ENCODE data around the gene CAMK2B.
A peak's percentile ranks its signal among the peaks of the same experiment; 100 is the strongest.

CAMK2B gene

DNA sequence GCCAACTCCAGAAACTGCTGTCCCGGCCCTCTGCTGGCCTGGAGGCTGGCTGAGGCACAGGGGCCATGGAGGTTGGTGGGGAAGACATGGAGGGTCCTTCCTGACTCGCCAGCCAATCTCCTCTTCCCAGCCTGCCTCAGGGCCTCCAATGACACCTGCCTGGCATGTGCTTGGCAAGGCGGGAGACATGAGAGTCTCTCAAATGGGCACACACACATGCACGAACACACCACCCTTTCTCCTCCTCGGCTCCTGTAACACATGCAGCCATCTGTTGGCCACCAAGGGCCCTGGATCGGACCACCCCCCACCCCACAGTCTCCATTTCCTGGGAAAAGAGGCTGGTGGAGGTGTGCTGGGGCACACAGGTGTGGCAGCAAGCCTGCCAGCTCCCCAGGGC is 68.2 kb downstream of the CAMK2B start:
- H3K27ac ChIP-seq (ENCODE audit: low read depth, low read length): no peak overlapping the region
- no peak overlapping the region for H3K9ac ChIP-seq (ENCODE audit: low read length)
- no peaks in the 10 kb centered on the region for H3K27me3 ChIP-seq (ENCODE audit: control insufficient read depth in 1 of 2, insufficient read depth in 2 of 2, low read length in 2 of 2)
- no peak overlapping the region for H3K4me3 ChIP-seq (ENCODE audit: low read depth in 1 of 2, low read length in 2 of 2)
- H3K4me1 ChIP-seq (ENCODE audit: insufficient read depth, low read length): peaks cover 20% of the 10 kb centered on the region
- H3K36me3 ChIP-seq (ENCODE audit: insufficient read depth, low read length): no peaks in the 10 kb centered on the region
- H3K9me3 ChIP-seq (ENCODE audit: low read length): no peaks in the 10 kb centered on the region

DNA sequence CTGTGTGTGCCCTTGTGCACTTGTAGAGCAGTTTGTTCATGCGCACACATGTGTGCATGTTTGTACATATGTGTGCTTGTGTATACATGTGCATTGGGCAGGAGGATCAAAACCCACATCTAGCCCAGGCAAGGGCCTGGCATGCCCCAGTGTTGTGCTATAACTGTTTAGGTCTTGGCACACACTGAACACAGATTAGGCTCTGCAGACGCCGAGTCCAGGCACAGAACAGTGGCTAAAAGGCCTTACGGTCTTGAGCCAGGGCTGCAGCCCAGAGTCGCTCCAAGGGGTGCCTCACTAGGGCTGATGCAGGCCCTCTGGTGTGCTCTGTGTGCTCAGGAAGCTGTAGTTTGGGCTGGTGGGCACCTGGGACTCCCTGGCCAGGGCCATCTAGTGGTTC is 68.9 kb downstream of the CAMK2B start:
- Histone ChIP-seq H3K4me3 (ENCODE audit: low read depth in 1 of 2, low read length in 2 of 2) (no peak overlapping the region), H3K9ac (ENCODE audit: low read length) (no peak overlapping the region), H3K9me3 (ENCODE audit: low read length) (no peaks in the 10 kb centered on the region), H3K4me1 (ENCODE audit: insufficient read depth, low read length) (peaks cover 20% of the 10 kb centered on the region), H3K36me3 (ENCODE audit: insufficient read depth, low read length) (no peaks in the 10 kb centered on the region), H3K27ac (ENCODE audit: low read depth, low read length) (no peak overlapping the region), H3K27me3 (ENCODE audit: control insufficient read depth in 1 of 2, insufficient read depth in 2 of 2, low read length in 2 of 2) (no peaks in the 10 kb centered on the region)

DNA sequence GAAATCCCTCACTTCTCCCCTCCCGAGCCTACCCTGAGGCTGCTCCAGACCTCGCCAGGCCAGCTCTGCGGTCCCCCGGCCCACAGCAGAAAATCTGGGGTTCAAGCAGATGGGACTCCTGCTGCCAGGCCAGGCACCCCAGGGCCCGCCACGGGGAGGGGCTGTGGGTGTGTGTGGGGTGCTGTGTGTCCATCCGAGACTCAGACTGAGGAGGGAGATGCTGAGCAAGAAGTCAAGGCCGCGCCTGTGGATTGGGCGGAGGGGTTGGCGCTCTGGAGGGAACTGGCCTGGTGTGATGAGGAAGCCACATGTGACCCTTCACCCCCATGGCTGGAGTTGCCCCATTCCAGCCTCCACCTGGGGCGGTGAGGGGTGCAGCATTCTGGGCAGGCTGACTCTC is 73.5 kb downstream of the CAMK2B start:
- no peaks in the 10 kb centered on the region for H3K9me3 ChIP-seq (ENCODE audit: low read length)
- H3K9ac ChIP-seq (ENCODE audit: low read length): no peak overlapping the region
- no peaks in the 10 kb centered on the region for H3K27me3 ChIP-seq (ENCODE audit: control insufficient read depth in 1 of 2, insufficient read depth in 2 of 2, low read length in 2 of 2)
- no peak overlapping the region for H3K27ac ChIP-seq (ENCODE audit: low read depth, low read length)
- H3K36me3 ChIP-seq (ENCODE audit: insufficient read depth, low read length): no peaks in the 10 kb centered on the region
- H3K4me3 ChIP-seq (ENCODE audit: low read depth in 1 of 2, low read length in 2 of 2): no peak overlapping the region
- no peaks in the 10 kb centered on the region for H3K4me1 ChIP-seq (ENCODE audit: insufficient read depth, low read length)

DNA sequence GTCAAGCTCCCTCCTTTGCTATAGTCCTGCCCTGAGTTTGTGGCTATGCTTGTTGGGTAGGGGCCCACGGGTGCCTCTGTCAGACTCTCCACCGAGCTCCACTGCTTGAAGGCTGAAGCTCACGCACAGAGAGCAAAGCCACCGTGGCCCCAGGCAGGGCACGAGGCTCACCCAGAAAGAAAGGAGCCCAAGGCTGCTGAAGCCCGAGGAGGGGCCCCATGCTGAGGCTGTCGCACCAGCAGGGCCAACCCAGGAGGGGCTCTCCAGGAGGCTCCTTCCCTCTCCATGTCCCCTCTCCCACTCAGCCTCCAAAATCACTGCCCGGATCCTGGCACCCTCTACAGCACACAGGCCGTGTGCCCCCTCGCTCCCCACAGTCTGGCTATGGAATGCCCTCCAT is 74.1 kb downstream of the CAMK2B start:
- H3K4me3 ChIP-seq (ENCODE audit: low read depth in 1 of 2, low read length in 2 of 2): no peak overlapping the region

DNA sequence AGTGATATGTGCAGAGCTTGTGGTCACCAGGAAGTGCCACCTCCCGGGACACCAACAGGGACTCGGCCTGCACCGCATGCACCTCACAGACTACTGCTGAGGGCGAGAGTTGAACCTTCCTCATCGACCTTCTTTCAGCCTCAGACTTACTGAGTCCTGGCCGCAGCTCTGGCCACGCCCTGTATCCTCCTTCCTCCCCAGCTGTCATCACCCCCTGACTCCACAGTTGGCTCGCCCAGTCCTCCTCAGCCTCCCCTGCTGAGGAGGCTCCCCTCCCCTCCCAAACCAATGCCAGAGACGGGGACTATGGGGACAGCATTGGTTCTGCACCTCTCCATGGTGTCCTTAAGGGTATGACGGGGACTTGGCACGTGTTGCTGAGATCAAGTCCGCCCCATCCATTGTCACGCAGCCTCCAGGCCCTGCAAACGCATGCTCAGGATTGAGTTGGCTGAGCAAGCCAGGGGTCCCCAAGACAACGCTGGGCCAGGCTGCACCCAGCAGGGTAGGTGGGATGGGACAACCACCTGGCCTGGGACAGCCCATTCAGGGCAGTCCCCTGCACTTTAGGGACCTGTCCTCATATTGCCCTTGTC is 75.7 kb downstream of the CAMK2B start:
- Histone ChIP-seq H3K9ac (ENCODE audit: low read length) (no peak overlapping the region), H3K36me3 (ENCODE audit: insufficient read depth, low read length) (no peaks in the 10 kb centered on the region), H3K4me3 (ENCODE audit: low read depth in 1 of 2, low read length in 2 of 2) (no peak overlapping the region), H3K27me3 (ENCODE audit: control insufficient read depth in 1 of 2, insufficient read depth in 2 of 2, low read length in 2 of 2) (no peaks in the 10 kb centered on the region), H3K9me3 (ENCODE audit: low read length) (no peaks in the 10 kb centered on the region), H3K27ac (ENCODE audit: low read depth, low read length) (no peak overlapping the region), H3K4me1 (ENCODE audit: insufficient read depth, low read length) (no peaks in the 10 kb centered on the region)

More for the DNA sequence above, 74.1 kb downstream of the CAMK2B start:
- H3K4me1 ChIP-seq (ENCODE audit: insufficient read depth, low read length): no peaks in the 10 kb centered on the region
- H3K9ac ChIP-seq (ENCODE audit: low read length): no peak overlapping the region
- H3K9me3 ChIP-seq (ENCODE audit: low read length): no peaks in the 10 kb centered on the region
- no peaks in the 10 kb centered on the region for H3K36me3 ChIP-seq (ENCODE audit: insufficient read depth, low read length)
- H3K27ac ChIP-seq (ENCODE audit: low read depth, low read length): no peak overlapping the region
- no peaks in the 10 kb centered on the region for H3K27me3 ChIP-seq (ENCODE audit: control insufficient read depth in 1 of 2, insufficient read depth in 2 of 2, low read length in 2 of 2)

DNA sequence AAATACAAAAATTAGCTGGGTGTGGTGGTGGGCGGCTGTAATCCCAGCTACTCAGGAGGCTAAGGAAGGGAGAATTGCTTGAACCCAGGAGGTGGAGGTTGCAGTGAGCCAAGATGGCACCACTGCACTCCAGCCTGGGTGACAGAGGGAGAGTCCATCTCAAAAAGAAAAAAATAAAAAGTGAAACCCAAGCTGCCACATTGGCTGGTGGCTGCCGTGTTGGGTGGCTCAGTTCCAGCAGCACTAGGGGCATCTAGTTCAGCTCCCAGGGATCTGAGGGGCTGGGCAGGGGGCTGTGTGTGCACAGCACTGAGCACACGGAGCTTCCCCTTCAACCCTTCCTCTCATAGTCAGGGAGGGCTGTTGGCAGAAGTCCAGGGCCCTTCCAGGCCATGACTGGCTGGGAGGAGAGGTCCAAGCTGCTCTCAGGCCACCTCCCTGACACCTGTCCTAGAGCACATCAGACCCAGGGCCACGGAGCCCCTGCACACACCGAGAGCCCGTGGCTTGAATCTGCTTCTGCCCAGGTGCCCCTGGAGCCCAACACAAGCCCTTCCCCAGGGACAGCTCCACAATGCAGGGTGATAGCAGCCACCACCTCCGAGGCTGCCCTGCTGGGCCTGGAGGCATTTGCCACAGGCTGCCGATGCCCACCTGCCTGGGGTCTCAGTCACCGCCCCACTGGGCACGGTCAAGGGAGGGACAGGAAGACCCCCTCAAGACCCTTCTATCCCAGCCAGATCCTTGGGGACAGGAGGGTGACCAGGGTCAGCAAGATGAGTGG is 77.3 kb downstream of the CAMK2B start:
- Histone ChIP-seq H3K27ac (ENCODE audit: low read depth, low read length) (no peak overlapping the region), H3K27me3 (ENCODE audit: control insufficient read depth in 1 of 2, insufficient read depth in 2 of 2, low read length in 2 of 2) (no peaks in the 10 kb centered on the region), H3K4me1 (ENCODE audit: insufficient read depth, low read length) (no peaks in the 10 kb centered on the region), H3K36me3 (ENCODE audit: insufficient read depth, low read length) (no peaks in the 10 kb centered on the region), H3K9me3 (ENCODE audit: low read length) (no peaks in the 10 kb centered on the region), H3K9ac (ENCODE audit: low read length) (no peak overlapping the region), H3K4me3 (ENCODE audit: low read depth in 1 of 2, low read length in 2 of 2) (no peak overlapping the region)

DNA sequence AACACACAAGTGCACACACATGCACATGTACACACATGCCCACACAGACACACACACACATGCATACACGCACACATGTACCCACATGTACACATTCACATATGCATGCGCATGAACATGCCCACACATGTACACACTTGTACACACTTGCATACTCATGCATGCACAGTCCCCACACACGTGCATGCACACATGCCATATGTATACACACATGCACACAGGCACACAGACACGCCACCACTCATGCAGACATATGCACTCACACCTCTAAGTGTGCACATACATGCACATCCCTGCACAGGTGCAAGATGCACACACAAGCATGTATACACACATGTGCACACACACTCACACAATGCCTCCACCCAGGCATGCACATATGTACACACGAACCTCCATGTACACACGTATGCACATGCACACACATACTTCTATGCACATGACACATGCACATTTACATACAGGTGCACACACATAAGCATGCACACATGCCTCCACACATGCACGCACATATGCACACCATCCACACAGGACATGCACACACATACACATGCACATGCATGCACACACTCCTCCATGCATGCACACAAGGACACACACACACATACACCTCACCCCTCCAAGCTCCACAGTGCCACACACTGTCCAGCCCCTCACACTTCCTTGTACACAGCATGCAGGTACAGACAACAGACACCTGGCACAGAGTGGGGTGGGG is 78.8 kb downstream of the CAMK2B start:
- no peak overlapping the region for H3K4me3 ChIP-seq (ENCODE audit: low read depth in 1 of 2, low read length in 2 of 2)
- no peaks in the 10 kb centered on the region for H3K36me3 ChIP-seq (ENCODE audit: insufficient read depth, low read length)
- H3K27ac ChIP-seq (ENCODE audit: low read depth, low read length): no peak overlapping the region
- no peaks in the 10 kb centered on the region for H3K27me3 ChIP-seq (ENCODE audit: control insufficient read depth in 1 of 2, insufficient read depth in 2 of 2, low read length in 2 of 2)
- no peak overlapping the region for H3K9ac ChIP-seq (ENCODE audit: low read length)
- no peaks in the 10 kb centered on the region for H3K9me3 ChIP-seq (ENCODE audit: low read length)
- H3K4me1 ChIP-seq (ENCODE audit: insufficient read depth, low read length): no peaks in the 10 kb centered on the region

DNA sequence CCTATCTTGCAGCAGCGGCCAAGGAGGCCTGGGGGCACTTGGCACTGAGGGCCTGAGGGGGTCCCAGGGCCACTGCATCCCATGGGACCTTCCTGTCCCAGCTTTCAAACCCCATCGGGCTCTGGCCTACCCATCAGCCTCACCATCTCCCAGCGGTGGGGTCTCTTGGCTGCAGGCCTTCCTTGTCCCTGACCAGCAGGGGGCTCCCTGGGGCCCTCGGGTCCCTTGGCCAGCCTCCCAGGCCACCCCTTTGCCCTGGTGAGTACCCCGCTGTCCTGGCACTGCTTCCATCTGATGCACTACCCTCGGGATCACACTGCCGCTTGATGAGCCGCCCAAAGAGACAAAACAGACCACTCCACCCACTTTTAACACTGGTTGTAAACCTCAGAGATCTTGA is 81.1 kb downstream of the CAMK2B start:
- Histone ChIP-seq H3K27ac (ENCODE audit: low read depth, low read length) (no peak overlapping the region), H3K4me1 (ENCODE audit: insufficient read depth, low read length) (no peaks in the 10 kb centered on the region), H3K9ac (ENCODE audit: low read length) (no peak overlapping the region), H3K9me3 (ENCODE audit: low read length) (no peaks in the 10 kb centered on the region), H3K36me3 (ENCODE audit: insufficient read depth, low read length) (no peaks in the 10 kb centered on the region), H3K27me3 (ENCODE audit: control insufficient read depth in 1 of 2, insufficient read depth in 2 of 2, low read length in 2 of 2) (no peaks in the 10 kb centered on the region), H3K4me3 (ENCODE audit: low read depth in 1 of 2, low read length in 2 of 2) (no peak overlapping the region)

DNA sequence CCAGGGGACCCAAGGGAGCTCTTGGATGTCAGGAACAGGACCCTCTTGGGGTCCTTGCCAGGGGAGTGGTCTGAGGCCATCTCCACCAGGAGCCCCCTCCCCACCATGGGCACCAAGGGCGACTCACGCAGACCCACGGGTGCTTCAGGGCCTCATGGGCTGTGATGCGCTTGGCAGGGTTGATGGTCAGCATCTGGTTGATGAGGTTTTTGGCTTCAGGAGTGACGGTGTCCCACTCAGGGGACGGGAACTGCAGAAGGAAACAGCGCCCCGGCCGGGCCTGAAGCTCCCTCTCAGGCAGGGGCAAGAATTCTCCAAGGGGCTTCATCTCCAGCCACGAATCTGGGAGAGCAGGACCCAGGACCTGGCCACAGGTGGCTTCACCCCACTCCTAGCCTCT is 83.3 kb downstream of the CAMK2B start:
- Histone ChIP-seq H3K27ac (ENCODE audit: low read depth, low read length) (no peak overlapping the region), H3K36me3 (ENCODE audit: insufficient read depth, low read length) (no peaks in the 10 kb centered on the region), H3K27me3 (ENCODE audit: control insufficient read depth in 1 of 2, insufficient read depth in 2 of 2, low read length in 2 of 2) (no peaks in the 10 kb centered on the region), H3K9ac (ENCODE audit: low read length) (no peak overlapping the region), H3K4me1 (ENCODE audit: insufficient read depth, low read length) (no peaks in the 10 kb centered on the region), H3K4me3 (ENCODE audit: low read depth in 1 of 2, low read length in 2 of 2) (no peak overlapping the region), H3K9me3 (ENCODE audit: low read length) (no peaks in the 10 kb centered on the region)

DNA sequence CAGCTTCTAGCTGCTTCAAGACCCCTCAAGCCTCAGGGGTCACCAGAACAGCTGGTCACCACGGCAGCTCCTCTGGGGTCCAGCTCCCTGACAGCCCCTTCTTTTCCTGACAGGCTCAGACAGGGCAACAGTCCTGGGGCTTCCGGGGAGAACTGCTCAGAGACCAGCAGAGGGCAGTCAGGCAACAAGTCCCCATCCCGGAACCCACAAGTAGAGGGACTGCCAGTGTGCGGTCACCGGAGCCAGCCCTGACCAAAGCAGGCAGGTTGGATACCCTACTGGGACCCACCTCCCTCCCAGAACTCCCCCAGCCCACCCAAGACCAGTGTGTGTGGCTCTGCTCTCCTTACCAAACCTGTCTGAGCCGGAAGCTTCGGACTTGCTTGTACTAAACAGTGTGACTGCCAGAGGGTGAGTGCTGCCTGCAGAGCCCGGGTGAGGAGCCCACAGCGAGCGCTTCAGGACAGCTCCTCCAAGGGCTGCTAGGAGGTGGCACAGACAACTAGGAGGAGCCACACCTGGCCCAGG is 84.3 kb downstream of the CAMK2B start:
- no peaks in the 10 kb centered on the region for H3K9me3 ChIP-seq (ENCODE audit: low read length)
- no peaks in the 10 kb centered on the region for H3K36me3 ChIP-seq (ENCODE audit: insufficient read depth, low read length)
- no peak overlapping the region for H3K9ac ChIP-seq (ENCODE audit: low read length)
- no peaks in the 10 kb centered on the region for H3K27me3 ChIP-seq (ENCODE audit: control insufficient read depth in 1 of 2, insufficient read depth in 2 of 2, low read length in 2 of 2)
- peak overlapping the region in 1 of 2 donors; percentile 28 for H3K4me3 ChIP-seq (ENCODE audit: low read depth in 1 of 2, low read length in 2 of 2)
- no peak overlapping the region for H3K27ac ChIP-seq (ENCODE audit: low read depth, low read length)
- no peaks in the 10 kb centered on the region for H3K4me1 ChIP-seq (ENCODE audit: insufficient read depth, low read length)

DNA sequence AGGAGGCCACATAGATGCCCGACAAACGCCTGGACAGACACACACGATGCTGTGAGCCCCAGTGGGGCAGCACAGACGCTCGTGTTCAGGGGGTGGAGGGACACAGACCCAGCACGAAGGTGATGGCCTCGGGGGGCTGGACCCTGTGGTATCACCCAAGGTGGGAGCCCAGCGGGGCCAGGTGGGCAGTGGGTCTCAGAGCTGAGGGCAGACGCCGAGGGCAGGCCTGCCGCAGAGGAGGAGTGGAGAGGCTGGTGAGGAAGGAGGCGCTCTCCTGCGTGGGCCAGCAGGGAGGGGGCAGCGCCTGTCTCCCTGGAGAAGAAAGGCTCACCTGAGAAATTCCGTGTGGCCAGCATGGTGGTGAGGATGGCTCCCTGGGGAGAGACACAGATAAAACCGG is 85.0 kb downstream of the CAMK2B start:
- Histone ChIP-seq H3K36me3 (ENCODE audit: insufficient read depth, low read length) (no peaks in the 10 kb centered on the region), H3K27me3 (ENCODE audit: control insufficient read depth in 1 of 2, insufficient read depth in 2 of 2, low read length in 2 of 2) (no peaks in the 10 kb centered on the region), H3K9me3 (ENCODE audit: low read length) (no peaks in the 10 kb centered on the region), H3K27ac (ENCODE audit: low read depth, low read length) (no peak overlapping the region), H3K4me3 (ENCODE audit: low read depth in 1 of 2, low read length in 2 of 2) (no peak overlapping the region), H3K4me1 (ENCODE audit: insufficient read depth, low read length) (no peaks in the 10 kb centered on the region), H3K9ac (ENCODE audit: low read length) (no peak overlapping the region)
